HUES6 (cell line): Measurements from ENCODE around the gene CTDSPL.
A peak's percentile ranks its signal among the peaks of the same experiment; 100 is the strongest.

Experiments
- H3K27ac ChIP-seq: 2 replicates; pipeline ENCODE4 v1.7.0; 2013; ENCODE audit warnings: low read depth, mild to moderate bottlenecking, low read length, inconsistent platforms
- H3K27me3 ChIP-seq: 2 replicates; pipeline ENCODE4 v1.6.1; 2013; ENCODE audit warnings: low read length; ENCODE audit not compliant: control insufficient read depth, insufficient read depth
- H3K36me3 ChIP-seq: 2 replicates; pipeline ENCODE4 v1.6.1; 2013; ENCODE audit warnings: low read length; ENCODE audit not compliant: control insufficient read depth, insufficient read depth
- H3K4me1 ChIP-seq: 2 replicates; pipeline ENCODE4 v1.6.1; 2013; ENCODE audit warnings: low read length; ENCODE audit not compliant: control insufficient read depth, insufficient read depth
- H3K4me3 ChIP-seq: 2 replicates; pipeline ENCODE4 v1.5.1; 2013; ENCODE audit warnings: low read depth, low read length
- H3K9ac ChIP-seq: one replicate; pipeline ENCODE4 v1.6.1; 2013; ENCODE audit warnings: mild to moderate bottlenecking, low read length
- H3K9me3 ChIP-seq: 2 replicates; pipeline ENCODE4 v1.6.1; 2013; ENCODE audit warnings: low read depth, low read length; ENCODE audit not compliant: control insufficient read depth, insufficient read depth

The CTDSPL gene

DNA sequence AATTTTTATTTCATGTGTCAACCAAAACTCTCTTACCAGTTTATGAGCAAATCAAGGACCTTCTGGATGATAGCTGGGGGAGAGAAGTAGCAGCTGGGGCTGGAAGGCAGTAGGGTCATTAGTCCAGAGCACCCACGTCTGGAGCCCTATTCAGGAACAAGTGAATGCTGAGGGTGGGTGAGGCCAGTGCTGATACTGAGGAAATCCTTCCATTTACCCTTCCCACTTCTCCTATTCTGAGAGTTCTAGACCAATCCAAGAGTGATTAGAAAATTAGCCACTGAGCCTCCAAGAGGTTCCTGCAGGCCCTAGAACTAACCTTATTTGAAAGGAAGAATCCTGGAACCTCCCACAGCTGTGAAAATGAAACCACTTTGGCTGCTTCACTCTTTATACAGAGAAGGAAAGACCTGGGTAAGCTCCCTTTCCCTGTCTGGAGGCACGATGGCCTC is 82.7 kb downstream of the CTDSPL start:
- Histone ChIP-seq H3K4me1 (peaks cover 18% of the 10 kb centered on the region), H3K9ac (no peak overlapping the region), H3K9me3 (no peaks in the 10 kb centered on the region), H3K27ac (no peak overlapping the region), H3K27me3 (no peaks in the 10 kb centered on the region), H3K4me3 (no peak overlapping the region), H3K36me3 (no peaks in the 10 kb centered on the region)

DNA sequence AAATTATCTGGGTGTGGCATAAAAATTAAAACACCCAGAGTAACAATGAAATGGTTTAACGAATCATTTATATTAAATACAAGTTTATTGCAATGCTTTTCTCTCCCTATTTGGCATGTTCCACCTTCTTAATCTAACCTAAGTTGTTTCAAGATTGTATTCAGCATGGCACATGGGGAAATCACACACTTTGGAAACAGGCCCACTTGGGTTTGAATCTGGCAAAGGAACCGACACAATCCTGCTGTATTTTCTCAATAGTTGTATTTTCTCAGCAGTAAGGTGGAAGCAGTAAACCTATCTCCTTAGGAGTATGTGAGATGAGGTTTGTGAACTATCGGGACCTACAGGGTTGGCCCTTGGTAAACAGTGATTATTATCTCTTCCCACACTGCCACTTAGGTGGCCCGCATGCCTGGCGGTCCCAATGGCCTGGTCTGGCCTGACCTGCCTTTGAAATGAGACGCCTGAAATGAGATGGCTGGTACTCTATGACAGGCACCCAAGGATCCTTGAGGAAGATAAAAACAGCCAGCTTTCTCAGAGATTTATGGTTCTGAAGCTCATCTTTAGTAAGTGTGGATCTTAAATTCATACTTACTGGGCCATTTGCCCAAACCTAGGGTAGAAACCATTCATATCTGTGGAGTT is 83.6 kb downstream of the CTDSPL start:
- Histone ChIP-seq H3K9ac (no peak overlapping the region), H3K27ac (no peak overlapping the region)

DNA sequence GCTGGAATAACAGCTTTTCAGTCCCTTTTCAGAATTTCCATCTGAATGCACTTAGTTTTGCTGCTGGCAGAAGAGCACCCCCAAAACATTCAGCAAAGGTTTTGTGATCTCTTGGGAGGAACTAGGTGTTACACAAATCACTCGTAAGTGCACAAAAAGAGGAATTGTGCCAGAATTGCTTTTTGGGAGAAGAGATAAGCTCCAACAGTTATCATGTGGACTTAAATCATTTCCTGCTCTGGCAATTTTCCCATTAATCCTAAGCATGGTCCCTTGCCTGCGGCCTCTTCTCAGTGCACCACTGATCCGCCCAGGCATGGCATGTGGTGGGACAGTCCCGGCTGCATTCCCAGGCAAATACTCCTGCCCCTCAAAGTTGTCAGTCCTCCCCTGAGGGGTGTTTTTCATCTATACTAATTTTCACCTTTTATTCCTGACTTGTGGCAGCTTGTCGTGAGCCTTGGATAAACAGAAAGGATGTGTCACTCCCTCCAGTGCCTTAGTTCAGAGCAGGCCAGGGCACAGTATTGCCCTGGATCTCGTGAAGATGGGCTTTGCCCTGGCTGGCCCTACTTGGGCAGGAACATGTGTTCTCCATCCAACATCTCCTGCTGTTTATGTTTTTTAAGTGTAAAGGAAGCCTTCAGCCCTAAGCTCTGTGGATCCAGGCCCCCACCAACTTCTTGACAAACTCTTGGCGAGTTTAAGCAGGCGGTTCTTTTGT is 84.3 kb downstream of the CTDSPL start:
- no peak overlapping the region for H3K4me3 ChIP-seq
- no peak overlapping the region for H3K27ac ChIP-seq
- H3K4me1 ChIP-seq, result peaks cover 18% of the 10 kb centered on the region
- no peak overlapping the region for H3K9ac ChIP-seq
- H3K27me3 ChIP-seq, result no peaks in the 10 kb centered on the region
- no peaks in the 10 kb centered on the region for H3K36me3 ChIP-seq
- H3K9me3 ChIP-seq, result no peaks in the 10 kb centered on the region

More for the DNA sequence above, 83.6 kb downstream of the CTDSPL start:
- no peaks in the 10 kb centered on the region for H3K9me3 ChIP-seq
- H3K27me3 ChIP-seq, result no peaks in the 10 kb centered on the region
- no peaks in the 10 kb centered on the region for H3K36me3 ChIP-seq
- H3K4me3 ChIP-seq, result no peak overlapping the region
- peaks cover 18% of the 10 kb centered on the region for H3K4me1 ChIP-seq

DNA sequence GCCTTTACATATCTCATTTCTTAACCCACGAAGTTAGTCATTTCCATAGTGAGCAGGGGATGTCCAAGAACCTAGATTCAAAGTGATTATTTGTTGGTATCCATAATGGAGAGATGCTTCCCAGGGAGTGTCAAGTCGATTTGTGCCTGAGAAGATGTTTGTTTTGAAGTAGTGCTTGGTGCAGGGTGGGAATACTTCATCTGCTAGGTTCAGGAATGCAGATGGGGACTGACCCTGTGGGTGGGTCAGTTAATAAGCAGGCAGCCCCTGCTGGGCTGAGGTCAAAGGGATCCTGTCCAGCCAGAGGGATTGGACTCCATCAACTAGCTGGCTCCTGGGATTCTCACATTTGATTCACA is 84.8 kb downstream of the CTDSPL start:
- no peaks in the 10 kb centered on the region for H3K36me3 ChIP-seq
- H3K9me3 ChIP-seq, result no peaks in the 10 kb centered on the region
- no peak overlapping the region for H3K9ac ChIP-seq
- H3K27me3 ChIP-seq, result no peaks in the 10 kb centered on the region
- peaks cover 18% of the 10 kb centered on the region for H3K4me1 ChIP-seq
- H3K4me3 ChIP-seq, result no peak overlapping the region
- H3K27ac ChIP-seq, result no peak overlapping the region

DNA sequence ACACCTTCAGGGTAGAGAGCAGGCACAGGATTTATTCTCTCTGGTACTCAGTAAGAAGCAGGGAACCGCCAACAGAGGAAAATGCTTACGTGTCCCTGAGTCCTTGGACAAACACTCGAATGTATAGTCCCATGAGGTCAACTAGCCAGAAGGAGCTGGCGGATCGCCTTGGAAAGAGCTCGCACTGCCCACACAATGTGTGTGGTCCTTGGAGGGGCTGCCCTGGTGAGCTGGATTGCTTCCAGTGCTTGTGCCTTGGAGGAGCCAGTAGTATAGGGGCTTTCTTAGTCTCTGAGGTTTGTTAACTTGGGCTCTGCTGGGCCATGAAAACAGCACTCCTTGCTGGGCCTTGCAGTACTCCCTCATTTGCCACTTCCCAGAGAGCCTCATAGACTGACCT is 88.2 kb downstream of the CTDSPL start:
- Histone ChIP-seq H3K36me3 (0 out of 2 replicates have a peak, but pooled peaks cover 2% of the 10 kb centered on the region), H3K27me3 (no peaks in the 10 kb centered on the region), H3K9ac (no peak overlapping the region), H3K27ac (no peak overlapping the region), H3K4me1 (peaks cover 18% of the 10 kb centered on the region), H3K4me3 (no peak overlapping the region), H3K9me3 (no peaks in the 10 kb centered on the region)

DNA sequence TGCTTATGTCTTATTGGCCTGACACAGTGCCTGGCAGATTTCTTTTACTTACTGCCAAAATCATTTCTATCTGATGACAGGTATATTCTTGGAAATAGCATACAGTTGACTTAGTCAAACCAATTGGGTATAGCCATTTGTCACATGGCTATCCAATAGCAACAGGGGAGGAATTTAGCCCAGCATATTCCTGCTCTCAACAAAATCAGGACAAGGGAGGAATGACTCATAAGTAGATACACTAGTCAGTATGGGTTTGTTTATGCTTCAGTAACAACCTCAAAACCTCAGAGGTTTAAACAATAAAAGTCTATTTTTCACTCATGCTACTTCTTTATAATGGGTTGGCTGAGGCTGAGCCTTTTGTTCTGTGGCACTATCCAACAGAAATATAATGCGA is 90.9 kb downstream of the CTDSPL start:
- Histone ChIP-seq H3K4me3 (no peak overlapping the region), H3K36me3 (0 out of 2 replicates have a peak, but pooled peaks cover 6% of the 10 kb centered on the region), H3K4me1 (peaks cover 12% of the 10 kb centered on the region), H3K9ac (no peak overlapping the region), H3K27ac (no peak overlapping the region), H3K9me3 (no peaks in the 10 kb centered on the region), H3K27me3 (no peaks in the 10 kb centered on the region)

DNA sequence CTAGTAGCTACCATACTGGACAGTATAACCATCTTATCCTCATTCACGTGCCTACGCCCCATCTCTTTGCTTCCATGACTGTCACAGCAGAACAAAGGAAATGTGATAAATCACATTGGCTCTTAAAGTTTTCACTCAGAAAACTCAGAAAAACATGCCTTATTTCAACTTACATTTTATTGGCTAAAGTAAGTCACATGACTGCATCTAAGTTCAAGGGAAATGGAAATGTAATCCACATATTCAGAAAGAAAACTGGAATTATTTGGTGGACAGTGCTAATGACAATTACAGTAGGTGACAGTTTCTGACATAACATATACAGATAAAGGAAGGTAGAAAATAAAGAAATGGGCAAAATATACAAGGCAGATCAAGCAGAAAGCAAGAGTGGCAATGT is 91.5 kb downstream of the CTDSPL start:
- H3K9me3 ChIP-seq, result no peaks in the 10 kb centered on the region
- H3K27ac ChIP-seq, result no peak overlapping the region
- H3K4me1 ChIP-seq, result peaks cover 12% of the 10 kb centered on the region
- H3K9ac ChIP-seq, result no peak overlapping the region
- H3K27me3 ChIP-seq, result no peaks in the 10 kb centered on the region
- no peak overlapping the region for H3K4me3 ChIP-seq
- H3K36me3 ChIP-seq, result 0 out of 2 replicates have a peak, but pooled peaks cover 6% of the 10 kb centered on the region

DNA sequence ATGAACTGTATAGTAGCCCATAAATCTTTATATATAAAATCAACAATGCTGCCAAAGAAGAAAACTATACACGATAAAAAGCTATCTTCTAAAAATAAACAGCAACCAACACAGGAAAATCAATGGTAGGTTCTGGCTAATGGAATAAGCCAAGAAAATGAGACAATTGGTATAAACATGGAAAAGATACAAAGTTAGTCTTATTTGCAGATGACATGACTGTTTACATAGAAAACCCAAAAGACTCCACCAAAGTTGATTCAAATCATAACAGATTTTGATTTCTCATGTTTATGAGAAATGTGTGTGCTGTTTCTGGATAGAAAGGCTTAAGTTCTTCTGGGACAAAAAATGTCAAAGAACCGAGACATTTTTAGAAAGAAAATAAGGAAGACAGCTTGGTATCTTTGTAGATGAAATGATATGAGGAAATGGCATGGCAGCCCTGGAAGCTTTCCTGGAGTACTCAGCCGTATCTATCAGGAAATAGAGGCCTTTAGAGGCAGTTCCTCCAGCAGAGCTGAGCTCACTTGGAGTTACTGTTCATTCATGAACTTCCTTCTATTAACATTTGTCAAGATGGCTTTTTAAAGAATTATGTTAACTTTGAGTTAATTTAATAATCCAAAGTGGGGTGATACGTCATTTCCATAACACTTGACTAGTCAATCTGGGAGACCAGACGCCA is 92.2 kb downstream of the CTDSPL start:
- H3K9ac ChIP-seq, result no peak overlapping the region
- H3K36me3 ChIP-seq, result 0 out of 2 replicates have a peak, but pooled peaks cover 6% of the 10 kb centered on the region
- H3K4me1 ChIP-seq, result peaks cover 12% of the 10 kb centered on the region
- H3K27ac ChIP-seq, result no peak overlapping the region
- H3K4me3 ChIP-seq, result no peak overlapping the region
- H3K27me3 ChIP-seq, result no peaks in the 10 kb centered on the region
- no peaks in the 10 kb centered on the region for H3K9me3 ChIP-seq

DNA sequence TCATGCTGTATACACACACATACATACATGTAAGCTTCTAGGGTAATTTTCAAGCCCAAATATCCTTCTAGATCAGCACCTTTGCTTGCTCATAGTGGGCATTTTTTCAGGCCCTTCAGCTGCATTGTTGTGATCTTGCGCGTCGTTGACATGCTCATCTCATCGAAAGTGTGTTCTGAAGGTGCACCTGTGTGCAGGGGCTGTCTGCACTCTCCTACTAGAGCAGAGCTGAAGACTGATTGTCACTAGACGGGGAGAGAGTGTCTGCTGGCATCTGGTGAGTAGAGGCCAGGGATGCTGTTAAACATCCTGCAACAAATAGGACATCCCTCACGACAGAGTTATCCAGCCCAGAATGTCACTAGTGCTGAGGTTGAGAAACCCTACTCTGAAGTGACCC is 93.2 kb downstream of the CTDSPL start:
- no peak overlapping the region for H3K27ac ChIP-seq
- no peaks in the 10 kb centered on the region for H3K9me3 ChIP-seq
- H3K4me1 ChIP-seq, result peaks cover 12% of the 10 kb centered on the region
- no peak overlapping the region for H3K9ac ChIP-seq
- 0 out of 2 replicates have a peak, but pooled peaks cover 6% of the 10 kb centered on the region for H3K36me3 ChIP-seq
- H3K4me3 ChIP-seq, result no peak overlapping the region
- no peaks in the 10 kb centered on the region for H3K27me3 ChIP-seq

DNA sequence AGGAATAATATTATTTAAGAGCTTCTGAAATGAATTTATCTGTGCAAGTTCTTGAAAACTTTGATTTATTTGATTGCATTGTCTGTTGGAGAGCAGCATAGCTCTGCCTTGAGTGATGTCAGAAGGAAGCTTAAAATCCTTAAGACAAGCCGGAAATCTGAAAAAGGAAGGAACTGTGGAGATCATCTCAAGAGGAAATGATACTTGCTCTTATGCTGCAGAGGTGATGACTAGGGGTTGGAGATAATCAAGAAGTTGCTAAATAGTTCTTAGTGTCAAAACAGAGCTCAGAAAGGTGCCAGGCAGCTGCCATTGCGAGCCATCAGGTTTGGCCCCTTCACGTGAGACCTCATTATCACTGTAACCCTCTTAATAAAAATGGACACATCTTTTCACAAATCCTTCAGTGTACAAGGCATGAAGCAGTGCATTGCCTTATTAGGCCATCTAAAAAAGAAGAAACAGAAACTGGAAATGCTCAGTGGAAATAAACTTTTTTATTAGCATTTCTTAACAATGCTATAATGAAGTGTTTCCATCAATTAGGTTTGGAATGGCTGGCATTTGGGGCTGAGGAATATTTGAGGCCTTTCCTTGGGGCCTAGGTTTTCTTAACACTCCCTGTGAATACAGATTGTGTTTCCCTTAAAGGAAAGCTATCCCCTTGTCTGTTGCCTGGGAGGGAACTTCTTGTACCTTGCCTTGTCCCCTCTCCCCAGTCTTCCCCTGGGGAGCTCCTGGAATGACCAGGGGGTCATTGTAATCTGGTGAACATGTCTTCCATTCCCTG is 94.4 kb downstream of the CTDSPL start:
- Histone ChIP-seq H3K27ac (peak overlapping the region; percentile 45; the same call in 1 of the 2 replicates), H3K27me3 (no peaks in the 10 kb centered on the region), H3K4me1 (peaks cover 14% of the 10 kb centered on the region), H3K9me3 (no peaks in the 10 kb centered on the region), H3K9ac (no peak overlapping the region), H3K4me3 (no peak overlapping the region), H3K36me3 (0 out of 2 replicates have a peak, but pooled peaks cover 6% of the 10 kb centered on the region)
